ENCODE data around the gene HYAL3.
A peak's percentile ranks its signal among the peaks of the same experiment; 100 is the strongest.
"Not testable (repeated sequence)": the region's sequence is repeated elsewhere in the genome, so short reads cannot be mapped to it uniquely, and the experiment has no call there.

Gene HYAL3

DNA sequence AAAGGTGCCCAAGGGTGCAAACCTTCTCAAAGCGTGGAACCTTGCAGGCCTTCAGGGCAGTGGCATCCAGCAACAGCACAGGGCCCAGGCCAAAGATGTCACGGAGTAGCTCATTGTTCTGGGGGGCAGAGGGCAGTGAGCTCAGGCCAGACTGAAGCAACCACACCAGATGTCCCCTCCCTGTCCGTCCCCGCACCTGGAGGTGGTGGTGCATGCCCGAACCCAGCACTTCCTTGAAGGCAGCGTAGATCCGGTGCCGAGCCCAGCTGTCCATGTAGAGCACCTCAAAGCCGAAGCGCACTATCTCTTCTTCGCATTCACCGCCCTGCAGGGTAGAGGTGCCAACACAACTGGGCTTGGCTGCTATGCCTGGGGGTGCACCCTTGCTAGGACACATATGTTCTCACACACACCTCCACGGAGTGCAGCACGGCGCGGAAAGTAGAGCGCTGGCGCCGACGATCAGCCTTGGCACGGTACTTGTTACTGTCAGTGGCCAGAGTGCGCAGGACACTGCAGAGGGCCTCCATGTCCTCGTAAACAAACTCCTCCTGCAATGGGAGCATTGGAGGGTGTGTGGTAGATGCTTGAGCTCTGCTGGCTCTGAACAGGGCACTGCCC, 10.7 kb downstream of the HYAL3 start:
- no peak for DNase-seq

DNA sequence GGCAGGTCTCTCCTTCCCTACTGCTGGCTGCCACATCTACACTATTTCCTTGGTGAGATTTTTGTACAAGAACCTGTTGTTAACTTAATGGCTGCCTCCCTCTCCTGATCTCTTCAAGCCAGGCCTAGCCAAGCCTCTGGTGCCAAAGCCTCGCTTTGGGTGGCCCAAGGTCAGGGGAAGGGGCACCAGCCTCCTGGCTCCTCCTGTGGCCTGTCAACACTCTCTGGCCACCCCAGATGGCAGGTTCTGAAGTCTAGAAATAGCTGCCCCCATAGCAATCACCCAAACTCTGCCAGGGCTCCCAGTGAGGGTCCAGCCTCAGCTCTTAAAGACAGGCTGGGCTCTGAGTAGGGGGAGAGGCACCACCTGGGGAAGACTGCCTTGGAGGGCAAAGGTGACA, 11.9 kb downstream of the HYAL3 start:
- DNase-seq: no peak

DNA sequence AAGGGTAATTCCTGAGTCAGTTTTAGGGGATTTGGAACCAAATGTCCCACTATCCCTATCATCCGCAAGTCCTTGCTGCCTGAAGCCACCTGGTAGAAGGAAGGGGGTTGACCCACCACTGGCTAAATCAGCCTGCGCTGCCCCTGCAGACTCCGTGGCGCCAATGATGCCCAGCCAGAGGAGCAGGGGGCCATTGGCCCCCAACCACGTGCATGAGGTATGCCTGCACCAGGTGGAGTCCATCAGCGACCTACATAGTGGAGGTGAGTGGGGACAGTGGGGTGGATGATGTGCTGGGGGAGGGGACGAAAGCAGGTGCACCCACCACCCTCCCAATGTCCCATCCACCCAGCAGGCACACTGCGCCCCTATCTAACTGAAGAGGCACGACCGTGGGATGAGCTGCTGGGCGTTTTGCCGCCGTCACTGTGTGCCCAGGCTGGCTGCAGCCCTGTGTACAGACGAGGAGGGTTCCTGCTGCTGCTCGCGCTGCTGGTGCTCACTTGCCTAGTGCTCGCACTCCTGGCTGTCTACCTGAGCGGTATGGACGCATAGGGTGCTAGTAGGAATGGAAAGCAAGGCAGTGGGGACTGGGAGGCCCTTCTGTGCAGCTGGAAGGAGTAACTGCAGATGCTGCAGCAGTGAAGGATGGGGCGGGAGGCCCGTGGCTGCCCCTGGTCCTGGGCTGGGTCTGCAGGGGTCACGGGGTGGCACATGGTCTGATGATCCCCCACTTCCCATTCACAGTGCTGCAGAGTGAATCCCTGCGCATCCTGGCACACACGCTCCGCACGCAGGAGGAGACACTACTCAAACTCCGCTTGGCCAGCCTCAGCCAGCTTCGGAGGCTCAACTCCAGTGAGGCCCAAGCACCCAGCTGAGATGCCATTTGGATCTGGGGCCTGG, 12.6 kb downstream of the HYAL3 start:
- DNase-seq: no peak

DNA sequence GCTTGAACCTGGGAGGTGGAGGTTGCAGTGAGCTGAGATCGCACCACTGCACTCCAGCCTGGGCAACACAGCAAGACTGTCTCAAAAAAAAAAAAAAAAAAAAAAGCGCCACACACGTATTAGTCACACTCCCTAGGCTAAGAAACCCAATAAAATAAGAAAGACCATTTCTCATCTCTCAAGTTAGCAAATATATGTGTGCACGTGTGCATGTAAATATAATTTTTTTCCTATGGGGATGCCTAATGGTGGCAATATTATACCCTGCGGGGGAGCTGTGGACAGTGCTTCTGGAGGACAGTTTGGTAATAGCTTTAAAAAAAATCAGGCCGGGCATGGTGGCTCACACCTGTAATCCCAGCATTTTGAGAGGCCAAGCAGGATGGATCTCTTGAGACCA, 15.1 kb downstream of the HYAL3 start:
- DNase-seq: not testable (repeated sequence)

DNA sequence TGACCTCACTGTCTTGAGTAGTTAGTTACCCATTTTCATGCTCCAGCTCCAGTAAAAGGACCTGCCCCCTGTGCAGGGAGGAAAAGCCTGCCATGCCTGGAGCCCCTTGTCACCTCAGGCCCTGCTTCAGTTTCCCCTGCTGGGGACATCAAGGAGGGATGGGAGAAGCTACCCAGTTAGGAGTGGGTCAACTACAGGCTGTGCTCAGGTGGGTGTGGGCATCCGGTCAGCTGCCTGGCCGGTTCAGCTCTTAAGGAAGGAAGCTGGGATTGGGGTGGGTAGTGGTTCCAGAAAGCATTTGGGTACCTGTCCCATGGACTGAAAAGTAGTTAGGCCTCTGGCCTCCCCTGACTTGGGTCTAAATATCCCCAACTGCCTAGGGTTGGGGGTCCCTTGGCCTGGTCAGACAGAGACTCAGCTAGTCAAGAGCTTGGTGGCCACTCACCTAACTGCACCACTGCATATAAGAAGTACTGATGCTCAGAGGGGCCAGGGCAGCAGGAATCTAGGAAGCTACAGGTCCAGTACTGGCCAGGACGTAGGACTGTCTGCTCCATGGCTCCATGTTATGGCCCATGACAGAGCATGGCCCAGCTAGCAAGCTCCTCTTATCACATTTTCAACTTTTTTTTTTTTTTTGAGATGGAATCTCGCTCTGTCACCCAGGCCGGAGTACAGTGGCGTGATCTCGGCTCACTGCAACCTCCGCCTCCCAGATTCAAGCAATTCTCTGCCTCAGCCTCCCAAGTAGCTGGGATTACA, 19.8 kb downstream of the HYAL3 start:
- no peak for DNase-seq

DNA sequence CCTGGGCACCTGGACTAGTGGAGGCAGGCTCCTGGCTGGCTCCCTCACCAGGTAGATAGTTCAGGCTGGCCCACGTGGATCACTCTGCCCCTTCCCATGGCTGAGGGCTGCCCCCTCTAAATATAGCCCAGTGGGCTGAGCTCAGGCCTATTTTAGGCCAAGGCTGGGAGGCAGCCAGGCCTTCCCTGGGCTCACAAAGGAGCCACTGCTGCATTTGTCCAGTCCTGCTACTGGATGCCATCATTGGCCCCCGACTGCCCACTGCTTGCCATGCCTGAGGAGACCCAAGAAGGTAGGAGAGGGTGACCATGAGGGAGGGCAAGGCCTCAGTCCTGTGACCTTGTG, 20.4 kb downstream of the HYAL3 start, which contains the start of gene LSMEM2:
Gene LSMEM2 (plus strand): TSS at position 208 of the 345 bp plus-strand sequence. CDS start 27 bp downstream, at position 235.
- DNase-seq: no peak

DNA sequence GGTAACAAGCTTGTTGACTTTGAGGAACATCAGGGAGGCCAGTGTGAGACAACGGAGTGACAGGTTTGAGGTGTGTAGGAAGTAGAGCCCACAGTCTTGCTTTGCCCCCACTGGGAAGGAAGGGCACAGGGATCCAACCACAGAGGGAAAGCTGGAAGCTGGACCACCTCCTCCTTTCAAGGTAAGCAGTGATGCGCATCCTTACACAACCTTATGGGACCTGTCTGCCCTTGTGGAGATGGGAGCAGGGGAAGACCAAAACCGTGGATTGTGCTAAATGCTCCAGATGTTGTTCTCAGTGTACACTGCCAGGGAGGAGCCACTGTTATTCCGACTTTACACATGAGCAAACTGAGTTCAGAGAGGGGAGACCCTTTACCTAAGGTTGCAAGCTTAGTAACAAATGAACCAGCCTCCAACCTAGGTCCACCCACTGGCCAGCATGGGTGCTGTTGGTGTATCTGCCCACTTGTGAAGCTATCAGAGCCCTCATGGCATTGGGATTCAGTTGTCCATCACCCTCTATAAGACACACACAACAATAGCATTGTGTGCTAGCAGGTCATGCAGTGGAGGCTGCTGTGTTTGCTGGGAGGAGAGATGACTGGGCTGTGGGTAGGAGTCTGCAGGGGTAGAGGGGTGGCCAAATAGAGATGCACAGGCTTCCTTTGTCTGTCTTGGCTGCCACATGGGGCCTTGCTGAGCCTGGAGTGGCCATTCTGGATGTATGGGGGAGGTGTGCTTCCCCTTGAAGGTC, 20.9 kb downstream of the HYAL3 start:
- no peak for DNase-seq

DNA sequence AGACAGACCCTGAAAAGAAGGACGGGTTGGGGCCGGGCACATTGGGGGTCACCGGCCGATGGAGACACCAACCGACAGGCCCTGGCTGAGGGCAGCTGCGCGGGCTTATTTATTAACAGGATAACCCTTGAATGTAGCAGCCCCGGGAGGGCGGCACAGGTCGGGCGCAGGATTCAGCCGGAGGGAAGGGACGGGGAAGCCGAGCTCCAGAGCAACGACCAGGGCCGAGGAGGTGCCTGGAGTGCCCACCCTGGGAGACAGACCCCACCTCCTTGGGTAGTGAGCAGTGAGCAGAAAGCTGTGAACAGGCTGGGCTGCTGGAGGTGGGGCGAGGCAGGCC, 22.5 kb downstream of the HYAL3 start:
- DNase-seq: no peak

DNA sequence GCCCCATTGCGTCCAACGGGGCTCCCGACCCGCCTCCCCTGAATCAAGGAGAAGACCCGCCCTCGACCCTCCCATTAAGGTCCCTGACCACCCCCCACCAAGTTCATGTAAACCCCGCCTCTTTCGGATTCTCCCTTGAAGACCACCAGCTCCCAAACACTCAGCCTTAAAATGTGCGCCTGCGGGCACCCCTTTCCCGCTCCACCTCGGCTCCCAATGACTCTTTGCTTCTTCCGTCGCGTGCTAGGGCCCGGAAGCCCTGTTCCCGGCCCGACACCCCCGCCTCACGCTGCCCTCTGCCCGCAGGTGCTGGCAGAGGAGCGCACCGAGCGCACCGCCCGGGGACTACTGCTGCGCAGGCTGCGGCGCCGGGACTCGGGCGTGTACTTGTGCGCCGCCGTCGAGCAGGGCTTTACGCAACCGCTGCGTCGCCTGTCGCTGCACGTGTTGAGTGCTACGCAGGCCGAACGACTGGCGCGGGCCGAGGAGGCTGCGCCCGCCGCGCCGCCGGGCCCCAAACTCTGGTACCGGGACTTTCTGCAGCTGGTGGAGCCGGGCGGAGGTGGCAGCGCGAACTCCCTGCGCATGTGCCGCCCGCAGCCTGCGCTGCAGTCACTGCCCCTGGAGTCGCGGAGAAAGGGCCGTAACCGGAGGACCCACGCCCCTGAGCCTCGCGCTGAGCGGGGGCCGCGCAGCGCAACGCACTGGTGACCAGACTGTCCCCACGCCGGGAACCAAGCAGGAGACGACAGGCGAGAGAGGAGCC, 23.0 kb downstream of the HYAL3 start:
- DNase-seq: no peak

DNA sequence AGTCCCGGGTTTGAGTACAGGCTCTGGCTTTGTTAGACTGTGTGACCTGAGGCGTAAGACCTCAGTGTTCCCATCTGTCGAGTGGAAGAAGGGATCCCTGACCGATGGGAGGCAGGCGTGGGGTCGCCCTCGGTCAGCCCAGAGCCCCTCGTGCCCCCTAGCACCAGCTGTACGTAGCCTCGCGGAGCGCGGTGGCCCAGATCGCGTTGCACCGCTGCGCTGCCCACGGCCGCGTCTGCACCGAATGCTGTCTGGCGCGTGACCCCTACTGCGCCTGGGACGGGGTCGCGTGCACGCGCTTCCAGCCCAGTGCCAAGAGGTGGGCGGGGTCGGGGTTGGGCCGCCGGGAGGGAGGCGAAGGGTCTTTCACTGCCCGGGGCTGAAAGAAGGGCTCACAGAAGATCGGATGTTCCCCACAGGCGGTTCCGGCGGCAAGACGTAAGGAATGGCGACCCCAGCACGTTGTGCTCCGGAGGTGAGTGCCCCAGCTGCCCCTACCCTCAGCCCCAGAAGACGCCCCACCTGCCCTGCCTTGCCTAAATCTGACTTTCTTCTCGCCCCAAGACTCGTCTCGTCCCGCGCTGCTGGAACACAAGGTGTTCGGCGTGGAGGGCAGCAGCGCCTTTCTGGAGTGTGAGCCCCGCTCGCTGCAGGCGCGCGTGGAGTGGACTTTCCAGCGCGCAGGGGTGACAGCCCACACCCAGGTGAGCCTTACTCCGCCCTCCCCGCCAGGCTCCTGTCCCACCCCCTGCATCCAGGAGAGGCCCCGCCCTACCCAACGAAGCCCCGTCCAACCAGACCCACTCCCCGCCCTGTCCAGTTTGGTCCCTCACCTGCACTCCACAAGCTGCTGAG, 23.8 kb downstream of the HYAL3 start:
- DNase-seq: no peak

DNA sequence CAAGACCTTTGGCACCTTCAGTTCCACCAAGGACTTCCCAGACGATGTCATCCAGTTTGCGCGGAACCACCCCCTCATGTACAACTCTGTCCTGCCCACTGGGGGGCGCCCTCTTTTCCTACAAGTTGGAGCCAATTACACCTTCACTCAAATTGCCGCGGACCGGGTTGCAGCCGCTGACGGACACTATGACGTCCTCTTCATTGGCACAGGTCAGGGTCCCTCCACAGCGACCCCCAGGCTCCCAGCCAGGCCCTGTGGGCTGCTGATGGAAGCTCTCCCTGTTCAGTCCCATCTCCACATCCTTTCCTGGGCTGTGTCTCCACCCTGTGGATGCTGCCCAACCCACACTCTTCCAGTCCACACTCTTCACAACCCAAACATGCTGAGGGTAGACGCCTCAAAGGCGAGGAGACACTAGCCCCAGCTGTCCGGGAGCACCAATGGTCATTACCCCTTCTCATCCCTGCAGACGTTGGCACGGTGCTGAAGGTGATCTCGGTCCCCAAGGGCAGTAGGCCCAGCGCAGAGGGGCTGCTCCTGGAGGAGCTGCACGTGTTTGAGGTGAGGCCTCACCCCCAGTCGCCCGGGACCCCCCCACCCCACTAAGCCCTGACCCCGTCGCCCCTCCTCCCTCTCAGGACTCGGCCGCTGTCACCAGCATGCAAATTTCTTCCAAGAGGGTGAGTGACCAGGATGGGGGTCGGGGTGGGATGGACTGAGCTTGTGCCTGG, 24.7 kb downstream of the HYAL3 start:
- peak; percentile 54 for DNase-seq

DNA sequence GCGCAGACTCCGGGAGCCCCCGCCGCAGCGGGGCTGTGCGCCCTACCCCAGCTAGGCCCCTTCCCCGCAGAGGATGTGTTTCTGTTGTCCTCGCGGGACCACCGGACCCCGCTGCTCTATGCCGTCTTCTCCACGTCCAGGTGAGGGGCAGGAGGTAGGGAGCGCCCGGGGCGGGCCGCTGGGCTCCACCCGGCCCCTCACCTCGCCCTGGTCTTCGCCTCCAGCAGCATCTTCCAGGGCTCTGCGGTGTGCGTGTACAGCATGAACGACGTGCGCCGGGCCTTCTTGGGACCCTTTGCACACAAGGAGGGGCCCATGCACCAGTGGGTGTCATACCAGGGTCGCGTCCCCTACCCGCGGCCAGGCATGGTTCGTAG, 25.5 kb downstream of the HYAL3 start:
- DNase-seq: no peak

DNA sequence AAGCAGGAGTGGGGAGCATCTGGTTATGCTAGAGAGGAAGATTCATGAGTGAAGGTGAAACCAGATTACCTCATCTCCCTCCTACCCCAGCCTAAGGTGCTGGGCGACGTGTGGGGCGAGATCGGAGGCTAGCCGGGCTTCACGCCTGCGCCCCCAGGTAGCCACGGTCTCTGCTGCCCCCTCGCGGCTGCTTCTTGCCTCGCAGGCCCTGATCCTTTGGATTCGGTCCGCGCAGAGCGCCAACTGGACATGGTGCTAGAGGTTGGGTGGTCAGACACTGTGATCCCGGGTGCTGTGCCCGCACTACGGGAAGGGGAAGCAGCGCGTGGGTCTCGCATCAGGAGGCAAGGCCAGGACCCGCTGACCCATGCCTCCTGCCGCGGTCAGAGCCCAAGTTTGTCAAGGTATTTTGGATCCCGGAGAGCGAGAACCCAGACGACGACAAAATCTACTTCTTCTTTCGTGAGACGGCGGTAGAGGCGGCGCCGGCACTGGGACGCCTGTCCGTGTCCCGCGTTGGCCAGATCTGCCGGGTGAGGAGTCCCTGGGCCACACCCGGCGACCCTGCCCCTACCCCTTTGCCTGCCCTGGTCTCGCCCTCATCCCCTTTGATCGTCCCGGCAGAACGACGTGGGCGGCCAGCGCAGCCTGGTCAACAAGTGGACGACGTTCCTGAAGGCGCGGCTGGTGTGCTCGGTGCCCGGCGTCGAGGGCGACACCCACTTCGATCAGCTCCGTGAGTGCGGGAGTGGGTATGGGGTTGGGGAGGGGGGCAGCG, 26.1 kb downstream of the HYAL3 start:
- peak; percentile 62 for DNase-seq

DNA sequence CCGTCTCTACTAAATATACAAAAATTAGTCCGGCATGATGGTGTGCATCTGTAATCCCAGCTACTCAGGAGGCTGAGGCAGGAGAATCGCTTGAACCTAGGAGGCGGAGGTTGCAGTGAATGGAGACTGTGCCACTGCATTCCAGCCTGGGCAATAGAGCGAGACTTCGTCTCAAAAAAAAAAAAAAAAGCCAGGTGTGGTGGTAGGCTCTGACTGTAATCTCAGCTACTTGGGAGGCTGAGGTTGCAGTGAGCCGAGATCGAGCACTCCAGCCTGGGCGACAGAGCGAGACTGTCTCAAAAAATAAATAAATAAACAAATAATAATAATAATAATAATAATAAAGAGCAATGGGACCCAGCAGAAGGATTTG, 26.7 kb downstream of the HYAL3 start:
- not testable (repeated sequence) for DNase-seq

DNA sequence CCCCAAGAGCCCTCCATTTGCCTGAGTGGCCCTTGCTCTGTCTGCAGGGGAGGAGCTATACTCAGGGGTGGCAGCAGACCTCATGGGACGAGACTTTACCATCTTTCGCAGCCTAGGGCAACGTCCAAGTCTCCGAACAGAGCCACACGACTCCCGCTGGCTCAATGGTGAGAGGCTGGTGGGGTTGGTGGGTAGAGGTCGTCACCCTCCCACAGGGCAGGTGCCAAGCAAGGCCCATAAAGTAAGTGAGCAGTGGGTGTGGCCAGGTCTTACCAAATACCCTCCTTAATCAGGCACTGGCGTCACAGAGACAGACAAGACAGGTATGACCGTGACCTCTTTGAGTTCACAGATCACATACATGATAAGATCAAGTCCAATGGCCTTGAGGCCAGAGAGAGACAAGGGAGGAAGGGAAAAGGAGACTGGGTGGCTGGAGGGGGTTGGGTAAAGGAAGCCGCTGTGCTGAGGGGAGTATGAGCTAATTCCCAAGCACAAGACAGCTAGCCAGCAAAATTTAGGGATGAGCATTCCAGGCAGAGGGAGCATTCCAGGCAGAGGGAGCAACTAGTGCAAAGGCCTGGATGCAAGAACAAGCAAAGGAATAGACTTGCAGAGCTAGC, 27.8 kb downstream of the HYAL3 start:
- no peak for DNase-seq

DNA sequence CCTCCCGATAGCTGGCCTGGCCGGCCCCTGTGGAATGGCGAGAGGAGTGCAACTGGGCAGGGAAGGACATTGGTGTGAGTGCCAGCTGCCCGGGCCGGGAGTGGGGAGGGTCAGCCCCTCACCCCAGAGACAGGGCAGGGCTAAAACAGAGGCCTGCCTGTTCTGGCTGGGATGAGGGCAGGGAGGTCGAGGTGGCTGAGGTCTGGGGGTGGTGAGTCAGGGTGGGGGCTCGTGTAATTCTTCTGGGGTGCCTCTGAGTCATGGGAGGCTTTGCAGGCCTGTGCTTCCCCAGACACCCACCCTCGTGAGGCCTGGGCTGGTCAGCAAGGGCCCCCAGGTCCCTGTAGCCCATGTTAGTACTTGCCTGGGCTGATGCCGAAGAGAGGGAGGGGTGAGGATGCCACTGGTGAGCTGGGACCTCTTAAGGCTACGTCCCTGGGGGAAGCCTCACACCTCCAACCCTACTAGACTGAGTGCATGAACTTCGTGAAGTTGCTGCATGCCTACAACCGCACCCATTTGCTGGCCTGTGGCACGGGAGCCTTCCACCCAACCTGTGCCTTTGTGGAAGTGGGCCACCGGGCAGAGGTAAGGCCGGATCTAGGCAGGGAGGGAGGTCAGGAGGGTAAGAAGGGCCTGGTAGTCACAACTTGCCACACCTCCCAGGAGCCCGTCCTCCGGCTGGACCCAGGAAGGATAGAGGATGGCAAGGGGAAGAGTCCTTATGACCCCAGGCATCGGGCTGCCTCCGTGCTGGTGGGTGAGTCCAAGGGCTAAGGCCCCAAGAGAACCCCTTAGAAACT, 28.6 kb downstream of the HYAL3 start:
- no peak for DNase-seq

DNA sequence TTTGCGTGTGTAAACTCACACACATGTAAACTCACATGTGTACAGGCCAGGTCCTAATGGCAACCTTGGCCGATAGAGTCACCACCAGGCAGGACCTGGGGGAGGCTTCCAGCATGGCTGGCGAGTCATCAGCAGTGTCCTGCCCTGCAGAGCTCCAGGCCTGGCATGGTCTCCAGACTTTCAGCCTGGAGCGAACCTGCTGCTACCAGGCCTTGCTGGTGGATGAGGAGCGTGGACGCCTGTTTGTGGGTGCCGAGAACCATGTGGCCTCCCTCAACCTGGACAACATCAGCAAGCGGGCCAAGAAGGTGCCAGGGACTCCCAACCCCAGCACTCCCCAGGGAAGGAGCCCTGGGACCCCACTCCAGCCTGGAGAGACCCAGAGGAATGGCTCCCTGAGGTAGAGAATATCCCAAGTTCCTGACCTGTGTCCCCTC, 29.2 kb downstream of the HYAL3 start:
- no peak for DNase-seq

DNA sequence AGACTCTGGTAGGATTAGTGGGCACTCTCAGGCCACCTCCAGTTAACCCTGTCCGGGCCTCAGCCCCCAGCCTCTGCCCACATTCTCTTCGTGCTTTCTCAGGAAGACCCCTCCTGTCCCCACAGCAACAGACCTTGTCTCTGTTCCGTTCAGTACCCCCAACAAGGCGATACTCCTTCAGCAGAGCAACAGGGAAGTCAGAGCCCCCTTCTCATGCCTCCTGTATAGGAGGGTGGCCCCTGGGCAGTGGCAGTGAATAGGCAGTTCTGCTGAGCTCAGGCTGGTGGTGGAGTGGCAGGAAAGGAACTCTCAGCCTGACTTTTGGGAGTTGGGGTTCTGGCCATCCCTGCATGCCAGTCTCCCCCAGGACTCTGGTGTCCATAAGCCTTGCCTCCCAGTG, 29.7 kb downstream of the HYAL3 start:
- DNase-seq: no peak

Measured in fibroblast of skin of right biceps (primary cell).